GM12878 (cell line): ENCODE data around the gene CYTH3. TPM values are rescaled to one million over a fixed set of nuclear protein-coding genes. Genes with fewer than 3 reads are reported as not detected.

Experiments used
- ATAC-seq: fragments of 200-7000 bp; cut with Tn5 transposase; 3 replicates; pipeline ENCODE4 v1.9.1; 2020; ENCODE audit warnings: mild to moderate bottlenecking, moderate library complexity
- BruUV-seq: library from RNA; stranded (reverse); fragments of 400-500 nt; replicated peaks from 2 replicates; lab custom pipeline; 2021; lab: Mats Ljungman, UMichigan
- CTCF ChIA-PET: fragments of 300-600 bp; sonication (Branson Sonifier 250); formaldehyde crosslinking; extraction: SDS; loops from one replicate; lab custom pipeline; 2021; ENCODE audit warnings: inconsistent platforms; lab: Yijun Ruan, JAX
- POLR2A ChIA-PET: fragments of 350-600 bp; formaldehyde crosslinking; extraction: SDS; loops from one replicate; lab custom pipeline; 2021; ENCODE audit warnings: inconsistent platforms; lab: Charles Lee
- RAD21 ChIA-PET: fragments of 300-600 bp; sonication (Branson Sonifier 250); formaldehyde crosslinking; loops from one replicate; lab custom pipeline; 2023; ENCODE audit warnings: antibody characterized with exemption; ENCODE audit not compliant: unreplicated experiment; lab: Charles Lee
- SMC1A ChIA-PET: fragments of 300-600 bp; sonication (Branson Sonifier 250); formaldehyde crosslinking; loops from one replicate; lab custom pipeline; 2023; ENCODE audit not compliant: unreplicated experiment, uncharacterized antibody; lab: Charles Lee
- DNase-seq: peaks from one replicate; pipeline ENCODE4 v3.0.0-alpha.2; 2011; ENCODE audit warnings: low read depth, low spot score
- FAIRE-seq: peaks from 3 replicates; lab custom pipeline; 2011; peaks lifted over from hg19 to GRCh38; lab: Jason Lieb, UNC
- H2AFZ ChIP-seq: 2 replicates; pipeline ENCODE4 v1.6.0; 2011; ENCODE audit warnings: low read depth, low read length, control low read depth; ENCODE audit not compliant: control insufficient read depth
- H3K27ac ChIP-seq: 2 replicates; pipeline ENCODE4 v1.5.1; 2011; ENCODE audit warnings: control low read depth; ENCODE audit not compliant: control insufficient read depth, insufficient read depth
- H3K27me3 ChIP-seq, 2 experiments: replicated peaks in 1 of 2; 2 replicates each; pipeline versions ENCODE4 v1.6.0 to v1.6.1; 2011; ENCODE audit warnings: low read length in 1 of 2; ENCODE audit not compliant: control insufficient read depth in 2 of 2, insufficient read depth in 2 of 2
- H3K36me3 ChIP-seq, 2 experiments: 2 replicates each; pipeline ENCODE4 v1.5.1; 2011; ENCODE audit warnings: low read length in 1 of 2; ENCODE audit not compliant: control insufficient read depth in 2 of 2, insufficient read depth in 2 of 2
- H3K4me1 ChIP-seq: 2 replicates; pipeline ENCODE4 v1.6.1; 2011; ENCODE audit warnings: mild to moderate bottlenecking, low read length, moderate library complexity, mixed read lengths; ENCODE audit not compliant: control insufficient read depth, insufficient read depth
- H3K4me2 ChIP-seq: 2 replicates; pipeline ENCODE4 v1.6.0; 2011; ENCODE audit warnings: control low read depth; ENCODE audit not compliant: control insufficient read depth, insufficient read depth
- H3K4me3 ChIP-seq: fragments of 200-600 bp; sonication (generic); 2 replicates; pipeline ENCODE4 v1.5.1; 2016
- H3K79me2 ChIP-seq: 2 replicates; pipeline ENCODE4 v1.6.0; 2011; ENCODE audit warnings: low read length; ENCODE audit not compliant: control insufficient read depth, insufficient read depth
- H3K9ac ChIP-seq: 2 replicates; pipeline ENCODE4 v1.8.0; 2011; ENCODE audit warnings: low read length, control low read depth, mixed read lengths; ENCODE audit not compliant: control insufficient read depth, insufficient read depth
- H3K9me3 ChIP-seq: replicated peaks from 3 replicates; pipeline ENCODE4 v1.5.1; 2011; ENCODE audit warnings: mild to moderate bottlenecking, low read length; ENCODE audit not compliant: control insufficient read depth, insufficient read depth
- H4K20me1 ChIP-seq: 2 replicates; pipeline ENCODE4 v1.6.0; 2011; ENCODE audit not compliant: control insufficient read depth, insufficient read depth
- BACH1 ChIP-seq: fragments of 450-650 bp; IDR thresholded peaks from 2 replicates; pipeline ENCODE4 v1.6.1; 2017; ENCODE audit warnings: mild to moderate bottlenecking, borderline replicate concordance
- CHD4 ChIP-seq: fragments of 200-600 bp; sonication (generic); IDR thresholded peaks from 2 replicates; pipeline ENCODE4 v1.6.1; 2016; ENCODE audit warnings: mild to moderate bottlenecking
- CREM ChIP-seq: IDR thresholded peaks from 2 replicates; pipeline ENCODE4 v1.6.1; 2014; ENCODE audit warnings: antibody characterized with exemption, low read depth
- EZH2 ChIP-seq: IDR thresholded peaks from 2 replicates; pipeline ENCODE4 v1.6.1; 2012; ENCODE audit warnings: low read depth, mild to moderate bottlenecking, control low read depth, inconsistent platforms, low read length, borderline replicate concordance; ENCODE audit not compliant: control insufficient read depth
- FOXK2 ChIP-seq: fragments of 450-650 bp; IDR thresholded peaks from 2 replicates; pipeline ENCODE4 v1.6.1; 2017; ENCODE audit warnings: mild to moderate bottlenecking, moderate library complexity
- IKZF1 ChIP-seq: fragments of 450-650 bp; conservative IDR thresholded peaks from 2 replicates; pipeline ENCODE4 v1.6.1; 2017; ENCODE audit warnings: antibody characterized with exemption, mild to moderate bottlenecking
- NBN ChIP-seq: fragments of 450-650 bp; IDR thresholded peaks from 2 replicates; pipeline ENCODE4 v1.6.1; 2016
- STAT3 ChIP-seq: IDR thresholded peaks from 2 replicates; pipeline ENCODE4 v1.6.1; 2011; ENCODE audit warnings: low read depth, low read length, improper control_type of control experiment
- TCF12 ChIP-seq: IDR thresholded peaks from 2 replicates; pipeline ENCODE4 v1.6.1; 2011; ENCODE audit warnings: low read depth, mild to moderate bottlenecking, low read length
- WGBS: methylation state at CpG from one replicate; pipeline ENCODE4 v1.1.6; 2016; ENCODE audit warnings: low lambda C conversion rate; ENCODE audit not compliant: insufficient replicate concordance, insufficient coverage; ENCODE audit errors: missing lambda C conversion rate; 5-methylcytosine and 5-hydroxymethylcytosine counted together
- in situ Hi-C: fragments of 300-500 bp; cut with MboI; formaldehyde crosslinking; loops from 9 replicates; pipeline ENCODE4 v1.14.3; 2018; ENCODE audit warnings: mixed read lengths
- intact Hi-C: fragments of 100-400 bp; cut with micrococcal nuclease; formaldehyde crosslinking; loops from one replicate; pipeline ENCODE4 v1.14.2; 2022; ENCODE audit not compliant: unreplicated experiment
- polyA plus RNA-seq, 11 experiments: library from polyadenylated mRNA; depleted of rRNA in 4 of 11; unstranded in 6 of 11; stranded (reverse) in 5 of 11; fragments of >200 nt; fragmentation: Nextera tagmentation in 4 of 11; fragmentation: Illumina TruSeq in 1 of 11; extraction: Ambion mirVana in 4 of 11; extraction: Trizol in 1 of 11; gene quantifications; 1 replicate in 1 of 11; 2 replicates in 10 of 11; pipeline versions ENCODE4 v1.2.1 to v1.2.3, GENCODE V29; 2011 to 2016; ENCODE audit warnings: inconsistent platforms in 2 of 11, missing spikeins in 2 of 11, low read depth in 1 of 11
- total RNA-seq, 4 experiments: library from RNA; depleted of rRNA in 3 of 4; stranded (reverse); fragments of >200 nt in 3 of 4; fragmentation: Illumina TruSeq in 1 of 4; extraction: Trizol in 1 of 4; gene quantifications; 2 replicates each; pipeline versions ENCODE4 v1.2.1 to v1.2.3, GENCODE V29; 2013 to 2021
- TF ChIP-seq, protein P1 (sequence below): fragments of 450-650 bp; IDR thresholded peaks from 2 replicates; pipeline ENCODE4 v1.6.1; 2017; ENCODE audit warnings: mild to moderate bottlenecking
- TF ChIP-seq, protein P2 (sequence below): IDR thresholded peaks from 2 replicates; pipeline ENCODE4 v1.6.1; 2012; ENCODE audit warnings: low read depth, low read length, improper control_type of control experiment

The CYTH3 gene
- total and polyA plus RNA-seq, 10 of the 15 experiments (the other 5 are each of a cell fraction or from before 2014, with no cell fraction given), result 0.45 to 28.2 (median 15.7) TPM

DNA sequence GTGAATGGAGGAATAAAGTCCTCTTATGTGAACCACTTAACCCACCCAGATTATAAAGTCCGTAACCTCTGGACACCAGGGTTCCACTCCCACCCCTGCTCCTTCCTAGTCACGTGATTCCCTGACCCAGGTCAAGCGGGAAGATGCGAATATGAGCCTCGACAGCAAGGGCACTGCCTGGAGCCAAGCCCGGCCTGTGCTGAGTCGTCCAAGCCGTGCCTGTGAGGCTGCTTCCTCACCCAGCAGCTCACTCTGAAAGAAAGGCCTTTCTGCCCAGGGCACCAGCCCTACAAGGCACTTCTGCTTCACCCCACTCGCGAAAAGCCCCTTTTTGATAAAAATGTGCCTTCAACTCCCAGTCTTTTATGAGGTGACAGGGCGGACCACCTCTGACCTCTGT, 85.8 kb downstream of the CYTH3 start:
- H3K27ac ChIP-seq, result no peak overlapping the region
- BruUV-seq, result TSS peak; percentile 61
- H3K79me2 ChIP-seq, result no peaks in the 10 kb centered on the region
- 84% methylated on average over 11 of the region's 11 CpGs for WGBS
- no peak for DNase-seq
- no peak overlapping the region for H3K9ac ChIP-seq
- ChIA-PET SMC1A (no interaction called here), RAD21 (no interaction called here), CTCF (no interaction called here), POLR2A (no interaction called here)
- no peak overlapping the region for H3K4me2 ChIP-seq
- TF ChIP-seq, protein P1, sequence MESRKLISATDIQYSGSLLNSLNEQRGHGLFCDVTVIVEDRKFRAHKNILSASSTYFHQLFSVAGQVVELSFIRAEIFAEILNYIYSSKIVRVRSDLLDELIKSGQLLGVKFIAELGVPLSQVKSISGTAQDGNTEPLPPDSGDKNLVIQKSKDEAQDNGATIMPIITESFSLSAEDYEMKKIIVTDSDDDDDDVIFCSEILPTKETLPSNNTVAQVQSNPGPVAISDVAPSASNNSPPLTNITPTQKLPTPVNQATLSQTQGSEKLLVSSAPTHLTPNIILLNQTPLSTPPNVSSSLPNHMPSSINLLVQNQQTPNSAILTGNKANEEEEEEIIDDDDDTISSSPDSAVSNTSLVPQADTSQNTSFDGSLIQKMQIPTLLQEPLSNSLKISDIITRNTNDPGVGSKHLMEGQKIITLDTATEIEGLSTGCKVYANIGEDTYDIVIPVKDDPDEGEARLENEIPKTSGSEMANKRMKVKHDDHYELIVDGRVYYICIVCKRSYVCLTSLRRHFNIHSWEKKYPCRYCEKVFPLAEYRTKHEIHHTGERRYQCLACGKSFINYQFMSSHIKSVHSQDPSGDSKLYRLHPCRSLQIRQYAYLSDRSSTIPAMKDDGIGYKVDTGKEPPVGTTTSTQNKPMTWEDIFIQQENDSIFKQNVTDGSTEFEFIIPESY, result no peak
- TF ChIP-seq STAT3 (no peak), EZH2 (no peak), CHD4 (no peak), TCF12 (no peak), FOXK2 (no peak), BACH1 (no peak), NBN (no peak), IKZF1 (no peak), CREM (no peak)
- TF ChIP-seq, protein P2, sequence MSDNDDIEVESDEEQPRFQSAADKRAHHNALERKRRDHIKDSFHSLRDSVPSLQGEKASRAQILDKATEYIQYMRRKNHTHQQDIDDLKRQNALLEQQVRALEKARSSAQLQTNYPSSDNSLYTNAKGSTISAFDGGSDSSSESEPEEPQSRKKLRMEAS, result no peak
- H2AFZ ChIP-seq, result no peak overlapping the region
- no peak for ATAC-seq
- H3K4me3 ChIP-seq, result no peak overlapping the region
- no peak for FAIRE-seq
- H3K27me3 ChIP-seq, result no peaks in the 10 kb centered on the region
- peaks cover 9 to 10% of the 10 kb centered on the region in 2 experiments for H3K36me3 ChIP-seq
- H3K9me3 ChIP-seq, result no peaks in the 10 kb centered on the region
- intact Hi-C loops (no loop called here), in situ Hi-C loops (no loop called here)
- H3K4me1 ChIP-seq, result no peaks in the 10 kb centered on the region
- no peaks in the 10 kb centered on the region for H4K20me1 ChIP-seq
